Fibroblast of mammary gland (primary cell): Measurements from ENCODE around the gene SLC8A3.

Experiments
- DNase-seq: peaks from one replicate; pipeline ENCODE4 v3.0.0-alpha.2; 2010; ENCODE audit warnings: low read depth
- H3K4me3 ChIP-seq: 2 replicates; pipeline ENCODE4 v1.5.1; 2011; ENCODE audit warnings: low read depth, mild to moderate bottlenecking, low read length, moderate library complexity; ENCODE audit not compliant: control insufficient read depth
- CTCF ChIP-seq: conservative IDR thresholded peaks from 2 replicates; pipeline ENCODE4 v1.5.1; 2011; ENCODE audit warnings: low read depth, low read length, inconsistent platforms; ENCODE audit not compliant: control insufficient read depth, insufficient read depth

Gene SLC8A3

GRCh38 chr14:70080076-70080475, 108.7 kb downstream of the SLC8A3 start:
- no peak overlapping the region for H3K4me3 ChIP-seq
- no peak for DNase-seq

GRCh38 chr14:70078329-70078728, 110.4 kb downstream of the SLC8A3 start:
- DNase-seq = no peak
- no peak for TF ChIP-seq CTCF
- H3K4me3 ChIP-seq = no peak overlapping the region

More at GRCh38 chr14:70080076-70080475, 108.7 kb downstream of the SLC8A3 start:
- TF ChIP-seq CTCF = no peak

- no peak for DNase-seq
- H3K4me3 ChIP-seq = no peak overlapping the region
- no peak for TF ChIP-seq CTCF
These were observed 111.0 kb downstream of the SLC8A3 start for GRCh38 chr14:70077720-70078119.

- no peak overlapping the region for H3K4me3 ChIP-seq
- no peak for TF ChIP-seq CTCF
- no peak for DNase-seq
These were observed 111.7 kb downstream of the SLC8A3 start for GRCh38 chr14:70077005-70077404.

- peak; percentile 92 for TF ChIP-seq CTCF
- no peak overlapping the region for H3K4me3 ChIP-seq
- DNase-seq = peak; percentile 74
These were observed 114.7 kb downstream of the SLC8A3 start for GRCh38 chr14:70073924-70074566.

- TF ChIP-seq CTCF = no peak
- DNase-seq = no peak
- no peak overlapping the region for H3K4me3 ChIP-seq
These were observed 119.6 kb downstream of the SLC8A3 start for GRCh38 chr14:70069186-70069585.

- no peak overlapping the region for H3K4me3 ChIP-seq
- no peak for TF ChIP-seq CTCF
- no peak for DNase-seq
These were observed 120.9 kb downstream of the SLC8A3 start for GRCh38 chr14:70067810-70068209.
